GM12878 (cell line): Measurements from ENCODE around the gene CDHR2. TPM values are rescaled to one million over a fixed set of nuclear protein-coding genes. Genes with fewer than 3 reads are reported as not detected.

ENCODE experiments used
- ATAC-seq: fragments of 200-7000 bp; cut with Tn5 transposase; 3 replicates; pipeline ENCODE4 v1.9.1; 2020; ENCODE audit warnings: mild to moderate bottlenecking, moderate library complexity
- BruUV-seq: library from RNA; stranded (reverse); fragments of 400-500 nt; replicated peaks from 2 replicates; lab custom pipeline; 2021; lab: Mats Ljungman, UMichigan
- CTCF ChIA-PET: fragments of 300-600 bp; sonication (Branson Sonifier 250); formaldehyde crosslinking; extraction: SDS; loops from one replicate; lab custom pipeline; 2021; ENCODE audit warnings: inconsistent platforms; lab: Yijun Ruan, JAX
- POLR2A ChIA-PET: fragments of 350-600 bp; formaldehyde crosslinking; extraction: SDS; loops from one replicate; lab custom pipeline; 2021; ENCODE audit warnings: inconsistent platforms; lab: Charles Lee
- RAD21 ChIA-PET: fragments of 300-600 bp; sonication (Branson Sonifier 250); formaldehyde crosslinking; loops from one replicate; lab custom pipeline; 2023; ENCODE audit warnings: antibody characterized with exemption; ENCODE audit not compliant: unreplicated experiment; lab: Charles Lee
- SMC1A ChIA-PET: fragments of 300-600 bp; sonication (Branson Sonifier 250); formaldehyde crosslinking; loops from one replicate; lab custom pipeline; 2023; ENCODE audit not compliant: unreplicated experiment, uncharacterized antibody; lab: Charles Lee
- DNase-seq: peaks from one replicate; pipeline ENCODE4 v3.0.0-alpha.2; 2011; ENCODE audit warnings: low read depth, low spot score
- FAIRE-seq: peaks from 3 replicates; lab custom pipeline; 2011; peaks lifted over from hg19 to GRCh38; lab: Jason Lieb, UNC
- H2AFZ ChIP-seq: 2 replicates; pipeline ENCODE4 v1.6.0; 2011; ENCODE audit warnings: low read depth, low read length, control low read depth; ENCODE audit not compliant: control insufficient read depth
- H3K27ac ChIP-seq: 2 replicates; pipeline ENCODE4 v1.5.1; 2011; ENCODE audit warnings: control low read depth; ENCODE audit not compliant: control insufficient read depth, insufficient read depth
- H3K27me3 ChIP-seq, 2 experiments: replicated peaks in 1 of 2; 2 replicates each; pipeline versions ENCODE4 v1.6.0 to v1.6.1; 2011; ENCODE audit warnings: low read length in 1 of 2; ENCODE audit not compliant: control insufficient read depth in 2 of 2, insufficient read depth in 2 of 2
- H3K36me3 ChIP-seq, 2 experiments: 2 replicates each; pipeline ENCODE4 v1.5.1; 2011; ENCODE audit warnings: low read length in 1 of 2; ENCODE audit not compliant: control insufficient read depth in 2 of 2, insufficient read depth in 2 of 2
- H3K4me1 ChIP-seq: 2 replicates; pipeline ENCODE4 v1.6.1; 2011; ENCODE audit warnings: mild to moderate bottlenecking, low read length, moderate library complexity, mixed read lengths; ENCODE audit not compliant: control insufficient read depth, insufficient read depth
- H3K4me2 ChIP-seq: 2 replicates; pipeline ENCODE4 v1.6.0; 2011; ENCODE audit warnings: control low read depth; ENCODE audit not compliant: control insufficient read depth, insufficient read depth
- H3K4me3 ChIP-seq: fragments of 200-600 bp; sonication (generic); 2 replicates; pipeline ENCODE4 v1.5.1; 2016
- H3K79me2 ChIP-seq: 2 replicates; pipeline ENCODE4 v1.6.0; 2011; ENCODE audit warnings: low read length; ENCODE audit not compliant: control insufficient read depth, insufficient read depth
- H3K9ac ChIP-seq: 2 replicates; pipeline ENCODE4 v1.8.0; 2011; ENCODE audit warnings: low read length, control low read depth, mixed read lengths; ENCODE audit not compliant: control insufficient read depth, insufficient read depth
- H3K9me3 ChIP-seq: replicated peaks from 3 replicates; pipeline ENCODE4 v1.5.1; 2011; ENCODE audit warnings: mild to moderate bottlenecking, low read length; ENCODE audit not compliant: control insufficient read depth, insufficient read depth
- H4K20me1 ChIP-seq: 2 replicates; pipeline ENCODE4 v1.6.0; 2011; ENCODE audit not compliant: control insufficient read depth, insufficient read depth
- BMI1 ChIP-seq: fragments of 450-650 bp; IDR thresholded peaks from 2 replicates; pipeline ENCODE4 v1.6.1; 2016; ENCODE audit warnings: mild to moderate bottlenecking, moderate library complexity, borderline replicate concordance
- DPF2 ChIP-seq: fragments of 450-650 bp; IDR thresholded peaks from 2 replicates; pipeline ENCODE4 v1.6.1; 2017; ENCODE audit warnings: mild to moderate bottlenecking
- ESRRA ChIP-seq: IDR thresholded peaks from 2 replicates; pipeline ENCODE4 v1.6.1; 2012; ENCODE audit warnings: mild to moderate bottlenecking, low read length, improper control_type of control experiment
- HDAC2 ChIP-seq: fragments of 200-600 bp; sonication (generic); IDR thresholded peaks from 2 replicates; pipeline ENCODE4 v1.6.1; 2017
- HDAC6 ChIP-seq: fragments of 200-600 bp; sonication (generic); IDR thresholded peaks from one replicate; pipeline ENCODE4 v1.8.0; 2017; ENCODE audit warnings: antibody characterized with exemption; ENCODE audit not compliant: unreplicated experiment
- MTA3 ChIP-seq: IDR thresholded peaks from 2 replicates; pipeline ENCODE4 v1.6.1; 2012; ENCODE audit warnings: low read length, inconsistent platforms, borderline replicate concordance
- MYB ChIP-seq: fragments of 150-350 bp; IDR thresholded peaks from 2 replicates; pipeline ENCODE4 v1.6.1; 2014; ENCODE audit warnings: mild to moderate bottlenecking, low read depth, low read length, borderline replicate concordance
- NBN ChIP-seq: fragments of 450-650 bp; IDR thresholded peaks from 2 replicates; pipeline ENCODE4 v1.6.1; 2016
- NFXL1 ChIP-seq: fragments of 450-650 bp; IDR thresholded peaks from 2 replicates; pipeline ENCODE4 v1.6.1; 2017; ENCODE audit warnings: antibody characterized with exemption, mild to moderate bottlenecking, borderline replicate concordance
- NRF1 ChIP-seq: conservative IDR thresholded peaks from 2 replicates; pipeline ENCODE4 v1.6.1; 2011; ENCODE audit warnings: mild to moderate bottlenecking, low read depth, low read length, improper control_type of control experiment
- PAX8 ChIP-seq: fragments of 450-650 bp; IDR thresholded peaks from 2 replicates; pipeline ENCODE4 v1.6.1; 2017; ENCODE audit warnings: mild to moderate bottlenecking, moderate library complexity
- RB1 ChIP-seq: fragments of 450-650 bp; formaldehyde crosslinking; IDR thresholded peaks from 2 replicates; pipeline ENCODE4 v1.6.1; 2017; ENCODE audit warnings: mild to moderate bottlenecking, borderline replicate concordance
- SMAD1 ChIP-seq: fragments of 450-650 bp; IDR thresholded peaks from 2 replicates; pipeline ENCODE4 v1.6.1; 2018; ENCODE audit warnings: mild to moderate bottlenecking, low read depth; ENCODE audit not compliant: partially characterized antibody
- SP1 ChIP-seq: IDR thresholded peaks from one replicate; pipeline ENCODE4 v1.6.1; 2011; ENCODE audit warnings: low read depth, low read length
- ZNF217 ChIP-seq: fragments of 450-650 bp; IDR thresholded peaks from 2 replicates; pipeline ENCODE4 v1.6.1; 2017; ENCODE audit warnings: antibody characterized with exemption, mild to moderate bottlenecking
- WGBS: methylation state at CpG from one replicate; pipeline ENCODE4 v1.1.6; 2016; ENCODE audit warnings: low lambda C conversion rate; ENCODE audit not compliant: insufficient replicate concordance, insufficient coverage; ENCODE audit errors: missing lambda C conversion rate; 5-methylcytosine and 5-hydroxymethylcytosine counted together
- in situ Hi-C: fragments of 300-500 bp; cut with MboI; formaldehyde crosslinking; loops from 9 replicates; pipeline ENCODE4 v1.14.3; 2018; ENCODE audit warnings: mixed read lengths
- intact Hi-C: fragments of 100-400 bp; cut with micrococcal nuclease; formaldehyde crosslinking; loops from one replicate; pipeline ENCODE4 v1.14.2; 2022; ENCODE audit not compliant: unreplicated experiment
- polyA plus RNA-seq, 11 experiments: library from polyadenylated mRNA; depleted of rRNA in 4 of 11; unstranded in 6 of 11; stranded (reverse) in 5 of 11; fragments of >200 nt; fragmentation: Nextera tagmentation in 4 of 11; fragmentation: Illumina TruSeq in 1 of 11; extraction: Ambion mirVana in 4 of 11; extraction: Trizol in 1 of 11; gene quantifications; 1 replicate in 1 of 11; 2 replicates in 10 of 11; pipeline versions ENCODE4 v1.2.1 to v1.2.3, GENCODE V29; 2011 to 2016; ENCODE audit warnings: inconsistent platforms in 2 of 11, missing spikeins in 2 of 11, low read depth in 1 of 11
- total RNA-seq, 4 experiments: library from RNA; depleted of rRNA in 3 of 4; stranded (reverse); fragments of >200 nt in 3 of 4; fragmentation: Illumina TruSeq in 1 of 4; extraction: Trizol in 1 of 4; gene quantifications; 2 replicates each; pipeline versions ENCODE4 v1.2.1 to v1.2.3, GENCODE V29; 2013 to 2021
- TF ChIP-seq, protein P1 (sequence below): fragments of 450-650 bp; formaldehyde crosslinking; IDR thresholded peaks from 2 replicates; pipeline ENCODE4 v1.4.0; 2022; ENCODE audit warnings: mild to moderate bottlenecking, moderate library complexity
- TF ChIP-seq, protein P2 (sequence below): IDR thresholded peaks from 2 replicates; pipeline ENCODE4 v1.6.1; 2011; ENCODE audit warnings: mild to moderate bottlenecking, low read depth, low read length, moderate library complexity; ENCODE audit not compliant: insufficient replicate concordance

CDHR2 gene
- total and polyA plus RNA-seq, 10 of the 15 experiments (the other 5 are each of a cell fraction or from before 2014, with no cell fraction given): 0.03 to 0.46 (median 0.06) TPM; not detected in 5

DNA sequence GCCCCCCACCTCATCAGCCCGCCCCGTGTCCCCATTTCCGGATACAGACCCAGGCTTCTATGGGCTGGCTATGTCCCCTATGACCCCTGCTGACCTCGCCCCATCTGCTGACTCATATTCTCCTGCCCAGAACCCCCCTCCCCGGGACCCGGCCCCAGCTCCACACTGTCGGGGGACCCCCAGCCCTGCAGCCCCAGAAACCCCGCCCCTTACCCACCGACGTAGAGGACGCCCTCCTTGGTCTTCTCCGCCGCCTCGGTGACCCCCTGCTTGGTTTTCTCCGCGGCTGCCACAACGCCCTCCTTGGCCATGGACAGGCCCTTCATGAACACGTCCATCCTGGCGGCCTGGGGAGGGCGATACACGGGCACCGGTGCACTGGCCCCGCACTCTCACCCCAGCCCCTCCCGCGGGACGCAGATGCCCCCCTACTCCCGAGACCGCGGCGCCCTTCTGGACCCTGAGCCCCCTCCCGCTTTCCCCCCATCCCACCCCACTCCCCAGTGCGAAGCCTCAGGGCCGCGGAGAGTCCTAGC is 80.2 kb downstream of the CDHR2 start (continued):
- TF ChIP-seq, protein P1, sequence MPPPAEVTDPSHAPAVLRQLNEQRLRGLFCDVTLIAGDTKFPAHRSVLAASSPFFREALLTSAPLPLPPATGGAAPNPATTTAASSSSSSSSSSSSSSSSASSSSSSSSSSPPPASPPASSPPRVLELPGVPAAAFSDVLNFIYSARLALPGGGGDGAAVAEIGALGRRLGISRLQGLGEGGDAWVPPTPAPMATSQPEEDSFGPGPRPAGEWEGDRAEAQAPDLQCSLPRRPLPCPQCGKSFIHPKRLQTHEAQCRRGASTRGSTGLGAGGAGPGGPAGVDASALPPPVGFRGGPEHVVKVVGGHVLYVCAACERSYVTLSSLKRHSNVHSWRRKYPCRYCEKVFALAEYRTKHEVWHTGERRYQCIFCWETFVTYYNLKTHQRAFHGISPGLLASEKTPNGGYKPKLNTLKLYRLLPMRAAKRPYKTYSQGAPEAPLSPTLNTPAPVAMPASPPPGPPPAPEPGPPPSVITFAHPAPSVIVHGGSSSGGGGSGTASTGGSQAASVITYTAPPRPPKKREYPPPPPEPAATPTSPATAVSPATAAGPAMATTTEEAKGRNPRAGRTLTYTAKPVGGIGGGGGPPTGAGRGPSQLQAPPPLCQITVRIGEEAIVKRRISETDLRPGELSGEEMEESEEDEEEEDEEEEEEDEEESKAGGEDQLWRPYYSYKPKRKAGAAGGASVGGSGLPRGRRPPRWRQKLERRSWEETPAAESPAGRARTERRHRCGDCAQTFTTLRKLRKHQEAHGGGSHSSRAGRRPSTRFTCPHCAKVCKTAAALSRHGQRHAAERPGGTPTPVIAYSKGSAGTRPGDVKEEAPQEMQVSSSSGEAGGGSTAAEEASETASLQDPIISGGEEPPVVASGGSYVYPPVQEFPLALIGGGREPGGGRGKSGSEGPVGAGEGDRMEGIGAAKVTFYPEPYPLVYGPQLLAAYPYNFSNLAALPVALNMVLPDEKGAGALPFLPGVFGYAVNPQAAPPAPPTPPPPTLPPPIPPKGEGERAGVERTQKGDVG (CRISPR knock-in tag): no peak
- TF ChIP-seq, all 136 proteins: peak for 0

DNA sequence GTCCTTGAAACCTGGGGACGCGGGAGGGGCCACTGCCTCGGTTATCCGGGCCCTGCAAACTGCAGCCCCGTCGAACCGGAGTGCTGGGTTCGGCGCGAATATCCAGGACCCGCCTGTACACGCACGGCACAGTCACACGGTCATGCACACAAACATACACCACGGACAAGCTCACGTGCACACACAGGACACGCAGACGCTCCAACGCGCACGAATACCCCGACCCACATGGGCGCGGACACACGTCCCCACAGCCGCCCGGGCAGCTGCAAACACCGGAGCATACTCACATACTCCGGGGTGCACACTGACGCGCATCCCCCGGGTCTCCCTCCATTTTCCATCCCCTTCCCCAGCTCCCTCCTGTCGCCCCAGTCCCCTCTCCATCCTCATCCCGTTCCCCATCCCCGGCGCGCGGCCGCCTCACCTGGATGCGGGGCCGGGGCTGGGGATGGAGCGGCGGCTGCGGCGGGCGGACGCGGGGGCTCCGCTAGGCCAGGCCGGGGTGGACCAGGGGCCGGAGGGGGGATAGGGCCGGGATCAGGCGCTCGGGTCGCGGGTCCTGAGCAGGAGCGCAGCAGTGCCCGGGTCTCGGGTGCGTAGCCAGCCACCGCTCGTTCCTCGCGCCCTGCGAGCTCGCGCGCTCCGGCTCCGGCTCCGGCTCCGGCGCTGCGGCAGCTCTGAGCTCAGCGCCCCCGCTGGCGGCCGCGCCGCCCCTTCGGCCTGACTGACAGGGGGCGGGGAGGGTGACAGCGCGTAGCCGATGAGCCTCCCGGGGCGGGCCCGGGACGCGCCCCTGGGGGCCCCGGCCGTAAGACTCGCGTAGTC is 80.9 kb downstream of the CDHR2 start, which contains the start of the genes EIF4E1B and SNCB:
Gene EIF4E1B, plus strand, starts transcription at position 823 of the 828 bp plus-strand sequence. CDS start 12,113 bp downstream, outside the sequence.
Gene SNCB, minus strand, starts transcription at position 682 of the 828 bp plus-strand sequence. CDS start 880 bp downstream, outside the sequence.
- H3K4me1 ChIP-seq: peaks cover 13% of the 10 kb centered on the region
- BruUV-seq: no TSS peak
- intact Hi-C loops (no loop called here), in situ Hi-C loops (no loop called here)
- H3K27me3 ChIP-seq: peaks cover 7 to 10% of the 10 kb centered on the region in 2 experiments
- ATAC-seq (peak; percentile 89), FAIRE-seq (no peak), DNase-seq (no peak)
- H3K9me3 ChIP-seq: no peaks in the 10 kb centered on the region
- H3K4me2 ChIP-seq: peak within 1 kb of the TSS; percentile 74
- H3K36me3 ChIP-seq: no peaks in the 10 kb centered on the region
- H3K9ac ChIP-seq: no peak within 1 kb of the TSS
- POLR2A ChIA-PET: no interaction called here
- H4K20me1 ChIP-seq: 0 out of 2 replicates have a peak, but pooled peaks cover 3% of the 10 kb centered on the region
- SMC1A ChIA-PET: no interaction called here
- RAD21 ChIA-PET: interaction anchor here (0.8 kb wide), 1 partner anchor 17 kb away, joined by 4 read pairs; the partner anchor contains the start of gene TSPAN17
- H3K79me2 ChIP-seq: no peaks in the 10 kb centered on the region
- no peak within 1 kb of the TSS for H3K27ac ChIP-seq
- H3K4me3 ChIP-seq: peak within 1 kb of the TSS; percentile 25; the same call in 1 of the 2 replicates
- CTCF ChIA-PET: interaction anchor here (0.6 kb wide), 1 partner anchor 87 kb away, joined by 3 read pairs; no protein-coding TSS in a partner anchor
- 6% methylated on average over 66 of the region's 94 CpGs for WGBS
- peak within 1 kb of the TSS; percentile 23; the same call in 1 of the 2 replicates for H2AFZ ChIP-seq
- TF ChIP-seq DPF2: 0 out of 2 replicates have a peak, but pooled peaks have one; percentile 30
- TF ChIP-seq HDAC2: no peak
- no peak for TF ChIP-seq MTA3
- TF ChIP-seq SMAD1: no peak
- TF ChIP-seq, protein P2, sequence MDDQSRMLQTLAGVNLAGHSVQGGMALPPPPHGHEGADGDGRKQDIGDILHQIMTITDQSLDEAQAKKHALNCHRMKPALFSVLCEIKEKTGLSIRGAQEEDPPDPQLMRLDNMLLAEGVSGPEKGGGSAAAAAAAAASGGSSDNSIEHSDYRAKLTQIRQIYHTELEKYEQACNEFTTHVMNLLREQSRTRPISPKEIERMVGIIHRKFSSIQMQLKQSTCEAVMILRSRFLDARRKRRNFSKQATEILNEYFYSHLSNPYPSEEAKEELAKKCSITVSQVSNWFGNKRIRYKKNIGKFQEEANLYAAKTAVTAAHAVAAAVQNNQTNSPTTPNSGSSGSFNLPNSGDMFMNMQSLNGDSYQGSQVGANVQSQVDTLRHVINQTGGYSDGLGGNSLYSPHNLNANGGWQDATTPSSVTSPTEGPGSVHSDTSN: peak; percentile 90
- TF ChIP-seq ZNF217: no peak
- TF ChIP-seq ESRRA: no peak
- no peak for TF ChIP-seq NBN
- no peak for TF ChIP-seq NRF1
- peak; percentile 82 for TF ChIP-seq HDAC6
- no peak for TF ChIP-seq BMI1
- TF ChIP-seq MYB: no peak
- TF ChIP-seq NFXL1: no peak
- no peak for TF ChIP-seq SP1
- TF ChIP-seq RB1: no peak
- TF ChIP-seq PAX8: no peak
